ENCODE results near the gene TTC9.

Gene TTC9

GRCh38 chr14:70697701-70698100, 56.0 kb downstream of the TTC9 start:
- Histone ChIP-seq H3K9ac (ENCODE audit: low read depth, low read length, poor library complexity, severe bottlenecking) (no peak overlapping the region), H3K9me2 (replicated peaks; ENCODE audit: low read depth, low read length) (no peaks in the 10 kb centered on the region), H3K4me2 (ENCODE audit: low read depth, low read length, poor library complexity, severe bottlenecking) (no peak overlapping the region), H3K4me1 (ENCODE audit: insufficient read depth, low read length, poor library complexity, severe bottlenecking) (peaks cover 7% of the 10 kb centered on the region), H4K20me1 (ENCODE audit: insufficient read depth, low read length, poor library complexity, severe bottlenecking) (no peaks in the 10 kb centered on the region), H3K36me3 (ENCODE audit: insufficient read depth, low read length) (no peaks in the 10 kb centered on the region), H3K27me3 (ENCODE audit: insufficient read depth, low read length, poor library complexity, severe bottlenecking) (no peaks in the 10 kb centered on the region), H3F3A (ENCODE audit: low read depth) (no peaks in the 10 kb centered on the region), H3K79me2 (ENCODE audit: insufficient read depth, low read length) (no peaks in the 10 kb centered on the region), H3K9me3 (ENCODE audit: insufficient read depth, low read depth, low read length) (no peaks in the 10 kb centered on the region), H3K4me3 (ENCODE audit: low read length, poor library complexity, severe bottlenecking) (no peak overlapping the region), H2AFZ (ENCODE audit: low read length) (no peak overlapping the region)
- TF ChIP-seq, protein P1, sequence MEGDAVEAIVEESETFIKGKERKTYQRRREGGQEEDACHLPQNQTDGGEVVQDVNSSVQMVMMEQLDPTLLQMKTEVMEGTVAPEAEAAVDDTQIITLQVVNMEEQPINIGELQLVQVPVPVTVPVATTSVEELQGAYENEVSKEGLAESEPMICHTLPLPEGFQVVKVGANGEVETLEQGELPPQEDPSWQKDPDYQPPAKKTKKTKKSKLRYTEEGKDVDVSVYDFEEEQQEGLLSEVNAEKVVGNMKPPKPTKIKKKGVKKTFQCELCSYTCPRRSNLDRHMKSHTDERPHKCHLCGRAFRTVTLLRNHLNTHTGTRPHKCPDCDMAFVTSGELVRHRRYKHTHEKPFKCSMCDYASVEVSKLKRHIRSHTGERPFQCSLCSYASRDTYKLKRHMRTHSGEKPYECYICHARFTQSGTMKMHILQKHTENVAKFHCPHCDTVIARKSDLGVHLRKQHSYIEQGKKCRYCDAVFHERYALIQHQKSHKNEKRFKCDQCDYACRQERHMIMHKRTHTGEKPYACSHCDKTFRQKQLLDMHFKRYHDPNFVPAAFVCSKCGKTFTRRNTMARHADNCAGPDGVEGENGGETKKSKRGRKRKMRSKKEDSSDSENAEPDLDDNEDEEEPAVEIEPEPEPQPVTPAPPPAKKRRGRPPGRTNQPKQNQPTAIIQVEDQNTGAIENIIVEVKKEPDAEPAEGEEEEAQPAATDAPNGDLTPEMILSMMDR (conservative IDR thresholded peaks at IDR 0.05; ENCODE audit: low read length): no peak
- no peak for TF ChIP-seq EZH2phosphoT487 (IDR thresholded peaks at IDR 0.05; ENCODE audit: borderline replicate concordance)

DNA sequence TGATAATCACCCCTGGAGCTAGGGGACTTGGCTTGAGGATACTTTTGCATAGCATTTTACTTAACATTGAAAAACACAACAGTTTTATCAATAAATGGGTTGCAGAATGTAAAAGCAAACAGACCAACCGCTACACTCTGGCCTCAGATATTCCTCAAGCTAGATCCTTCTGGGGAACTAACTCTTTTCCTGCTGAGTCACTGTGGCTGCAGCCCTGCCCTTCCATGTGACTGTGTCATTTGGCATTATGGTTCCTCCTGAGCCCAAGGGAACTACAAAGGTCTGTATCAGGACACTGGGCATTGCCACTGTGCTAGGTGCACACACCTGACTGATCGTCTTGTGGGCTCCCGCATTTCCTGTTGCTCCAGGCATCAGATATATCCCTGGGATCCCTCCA, 56.6 kb downstream of the TTC9 start:
- peaks cover 7% of the 10 kb centered on the region for H3K4me1 ChIP-seq (ENCODE audit: insufficient read depth, low read length, poor library complexity, severe bottlenecking)
- H4K20me1 ChIP-seq (ENCODE audit: insufficient read depth, low read length, poor library complexity, severe bottlenecking): no peaks in the 10 kb centered on the region
- TF ChIP-seq, protein P1 (conservative IDR thresholded peaks at IDR 0.05; ENCODE audit: low read length): no peak
- TF ChIP-seq EZH2phosphoT487 (IDR thresholded peaks at IDR 0.05; ENCODE audit: borderline replicate concordance): no peak
- no peaks in the 10 kb centered on the region for H3K27me3 ChIP-seq (ENCODE audit: insufficient read depth, low read length, poor library complexity, severe bottlenecking)
- no peak overlapping the region for H3K4me3 ChIP-seq (ENCODE audit: low read length, poor library complexity, severe bottlenecking)
- H2AFZ ChIP-seq (ENCODE audit: low read length): no peak overlapping the region
- no peak overlapping the region for H3K9ac ChIP-seq (ENCODE audit: low read depth, low read length, poor library complexity, severe bottlenecking)
- H3K36me3 ChIP-seq (ENCODE audit: insufficient read depth, low read length): no peaks in the 10 kb centered on the region
- H3K9me2 ChIP-seq (replicated peaks; ENCODE audit: low read depth, low read length): no peaks in the 10 kb centered on the region
- H3K79me2 ChIP-seq (ENCODE audit: insufficient read depth, low read length): no peaks in the 10 kb centered on the region
- H3K4me2 ChIP-seq (ENCODE audit: low read depth, low read length, poor library complexity, severe bottlenecking): no peak overlapping the region
- H3K9me3 ChIP-seq (ENCODE audit: insufficient read depth, low read depth, low read length): no peaks in the 10 kb centered on the region
- no peaks in the 10 kb centered on the region for H3F3A ChIP-seq (ENCODE audit: low read depth)

- H3K9me2 ChIP-seq (replicated peaks; ENCODE audit: low read depth, low read length): no peaks in the 10 kb centered on the region
- H3F3A ChIP-seq (ENCODE audit: low read depth): no peaks in the 10 kb centered on the region
- peaks cover 7% of the 10 kb centered on the region for H3K4me1 ChIP-seq (ENCODE audit: insufficient read depth, low read length, poor library complexity, severe bottlenecking)
- no peaks in the 10 kb centered on the region for H3K36me3 ChIP-seq (ENCODE audit: insufficient read depth, low read length)
- TF ChIP-seq EZH2phosphoT487 (IDR thresholded peaks at IDR 0.05; ENCODE audit: borderline replicate concordance): no peak
- TF ChIP-seq, protein P1 (conservative IDR thresholded peaks at IDR 0.05; ENCODE audit: low read length): no peak
- no peak overlapping the region for H3K9ac ChIP-seq (ENCODE audit: low read depth, low read length, poor library complexity, severe bottlenecking)
- H3K9me3 ChIP-seq (ENCODE audit: insufficient read depth, low read depth, low read length): no peaks in the 10 kb centered on the region
- H2AFZ ChIP-seq (ENCODE audit: low read length): no peak overlapping the region
- H3K4me2 ChIP-seq (ENCODE audit: low read depth, low read length, poor library complexity, severe bottlenecking): no peak overlapping the region
- H3K4me3 ChIP-seq (ENCODE audit: low read length, poor library complexity, severe bottlenecking): no peak overlapping the region
- H4K20me1 ChIP-seq (ENCODE audit: insufficient read depth, low read length, poor library complexity, severe bottlenecking): no peaks in the 10 kb centered on the region
- no peaks in the 10 kb centered on the region for H3K27me3 ChIP-seq (ENCODE audit: insufficient read depth, low read length, poor library complexity, severe bottlenecking)
- H3K79me2 ChIP-seq (ENCODE audit: insufficient read depth, low read length): no peaks in the 10 kb centered on the region
These were observed 57.9 kb downstream of the TTC9 start for GRCh38 chr14:70699646-70700045.

All from Loucy (cell line).